ENCODE results near the gene CSTPP1. TPM values are rescaled to one million over a fixed set of nuclear protein-coding genes. Genes with fewer than 3 reads are reported as not detected.

The CSTPP1 gene
- total and polyA plus RNA-seq, 2 donors (not counting 1 experiment from before 2014, with no cell fraction given), result 15.5 to 34.1 TPM

DNA sequence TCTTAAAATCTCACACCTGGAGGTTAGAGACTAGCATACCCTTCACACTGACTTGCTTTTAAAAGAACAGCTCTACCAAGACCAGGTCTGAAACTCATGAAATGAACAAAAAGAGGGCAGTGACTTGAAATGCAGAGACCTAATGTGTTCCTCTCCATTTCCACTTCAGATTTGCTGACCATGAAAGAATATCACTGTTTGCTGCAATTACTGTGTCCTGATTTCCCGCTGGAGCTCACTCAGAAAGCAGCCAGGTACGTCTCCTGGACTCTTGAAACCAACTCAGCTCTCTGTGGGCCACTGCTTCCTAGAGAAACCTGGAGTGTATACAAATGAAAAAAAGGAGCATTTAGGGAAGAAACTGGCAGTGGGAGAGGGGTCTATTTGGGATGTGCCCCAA, 200.9 kb downstream of the CSTPP1 start:
- no peak for DNase-seq (ENCODE audit: low read depth in 2 of 2)
- Histone ChIP-seq H3K36me3 (ENCODE audit: control insufficient read depth, insufficient read depth, low read length) (peaks cover 2% of the 10 kb centered on the region), H3K27ac (ENCODE audit: insufficient read depth, low read length) (no peak overlapping the region), H3K27me3 (ENCODE audit: control insufficient read depth, insufficient read depth, low read length) (no peaks in the 10 kb centered on the region), H4K20me1 (ENCODE audit: control insufficient read depth, extremely low read depth, insufficient read depth, low read length) (no peaks in the 10 kb centered on the region), H3K4me3 (replicated peaks in 1 of 4; ENCODE audit: control extremely low read depth in 1 of 4, insufficient read depth in 1 of 4, low read depth in 3 of 4, low read length in 4 of 4) (no peak overlapping the region), H3K4me2 (ENCODE audit: extremely low read depth, insufficient read depth, low read length) (no peak overlapping the region), H3K4me1 (ENCODE audit: control insufficient read depth, extremely low read depth, insufficient read depth, low read length) (peaks cover 2% of the 10 kb centered on the region), H3K9me3 (ENCODE audit: control insufficient read depth, insufficient read depth, low read depth, low read length) (no peaks in the 10 kb centered on the region), H2AFZ (ENCODE audit: low read length) (no peak overlapping the region), H3K9ac (ENCODE audit: insufficient read depth, low read length) (no peak overlapping the region), H3K79me2 (ENCODE audit: control insufficient read depth, insufficient read depth, low read length) (no peaks in the 10 kb centered on the region)
- no peak for TF ChIP-seq EZH2 (IDR thresholded peaks at IDR 0.05; ENCODE audit: low read length, missing control alignments)
- TF ChIP-seq, protein P1, sequence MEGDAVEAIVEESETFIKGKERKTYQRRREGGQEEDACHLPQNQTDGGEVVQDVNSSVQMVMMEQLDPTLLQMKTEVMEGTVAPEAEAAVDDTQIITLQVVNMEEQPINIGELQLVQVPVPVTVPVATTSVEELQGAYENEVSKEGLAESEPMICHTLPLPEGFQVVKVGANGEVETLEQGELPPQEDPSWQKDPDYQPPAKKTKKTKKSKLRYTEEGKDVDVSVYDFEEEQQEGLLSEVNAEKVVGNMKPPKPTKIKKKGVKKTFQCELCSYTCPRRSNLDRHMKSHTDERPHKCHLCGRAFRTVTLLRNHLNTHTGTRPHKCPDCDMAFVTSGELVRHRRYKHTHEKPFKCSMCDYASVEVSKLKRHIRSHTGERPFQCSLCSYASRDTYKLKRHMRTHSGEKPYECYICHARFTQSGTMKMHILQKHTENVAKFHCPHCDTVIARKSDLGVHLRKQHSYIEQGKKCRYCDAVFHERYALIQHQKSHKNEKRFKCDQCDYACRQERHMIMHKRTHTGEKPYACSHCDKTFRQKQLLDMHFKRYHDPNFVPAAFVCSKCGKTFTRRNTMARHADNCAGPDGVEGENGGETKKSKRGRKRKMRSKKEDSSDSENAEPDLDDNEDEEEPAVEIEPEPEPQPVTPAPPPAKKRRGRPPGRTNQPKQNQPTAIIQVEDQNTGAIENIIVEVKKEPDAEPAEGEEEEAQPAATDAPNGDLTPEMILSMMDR (conservative IDR thresholded peaks at IDR 0.05 in 1 of 2, IDR thresholded peaks at IDR 0.05 in 1 of 2; ENCODE audit: low read depth in 1 of 2, low read length in 2 of 2), result no peak

DNA sequence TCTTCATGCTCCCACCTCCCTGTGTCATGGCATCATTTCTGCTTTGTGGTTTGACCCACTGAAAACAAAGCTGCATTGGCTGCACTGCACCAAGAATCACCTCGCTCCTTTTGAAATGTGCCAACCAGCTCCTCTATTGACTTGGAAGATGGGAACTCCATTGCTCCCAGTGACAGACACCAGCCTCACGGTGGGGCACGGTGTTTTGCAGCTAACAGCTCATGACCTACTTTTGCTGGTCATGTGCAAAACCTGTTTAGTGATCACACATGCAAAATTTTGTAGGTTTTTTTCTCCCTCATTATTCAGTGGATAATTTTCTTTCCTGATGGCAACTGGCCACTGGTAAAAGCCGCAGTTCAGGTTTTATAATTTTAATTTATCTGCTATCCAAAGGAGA, 203.3 kb downstream of the CSTPP1 start:
- Histone ChIP-seq H3K4me3 (replicated peaks in 1 of 4; ENCODE audit: control extremely low read depth in 1 of 4, insufficient read depth in 1 of 4, low read depth in 3 of 4, low read length in 4 of 4) (no peak overlapping the region), H3K9me3 (ENCODE audit: control insufficient read depth, insufficient read depth, low read depth, low read length) (no peaks in the 10 kb centered on the region), H3K4me1 (ENCODE audit: control insufficient read depth, extremely low read depth, insufficient read depth, low read length) (peaks cover 15% of the 10 kb centered on the region), H3K27me3 (ENCODE audit: control insufficient read depth, insufficient read depth, low read length) (no peaks in the 10 kb centered on the region), H3K27ac (ENCODE audit: insufficient read depth, low read length) (no peak overlapping the region), H3K4me2 (ENCODE audit: extremely low read depth, insufficient read depth, low read length) (no peak overlapping the region), H2AFZ (ENCODE audit: low read length) (no peak overlapping the region), H3K36me3 (ENCODE audit: control insufficient read depth, insufficient read depth, low read length) (peaks cover 2% of the 10 kb centered on the region), H3K79me2 (ENCODE audit: control insufficient read depth, insufficient read depth, low read length) (no peaks in the 10 kb centered on the region), H4K20me1 (ENCODE audit: control insufficient read depth, extremely low read depth, insufficient read depth, low read length) (no peaks in the 10 kb centered on the region), H3K9ac (ENCODE audit: insufficient read depth, low read length) (no peak overlapping the region)
- DNase-seq (ENCODE audit: low read depth in 2 of 2), result no peak
- no peak for TF ChIP-seq EZH2 (IDR thresholded peaks at IDR 0.05; ENCODE audit: low read length, missing control alignments)
- TF ChIP-seq, protein P1 (conservative IDR thresholded peaks at IDR 0.05 in 1 of 2, IDR thresholded peaks at IDR 0.05 in 1 of 2; ENCODE audit: low read depth in 1 of 2, low read length in 2 of 2), result no peak

DNA sequence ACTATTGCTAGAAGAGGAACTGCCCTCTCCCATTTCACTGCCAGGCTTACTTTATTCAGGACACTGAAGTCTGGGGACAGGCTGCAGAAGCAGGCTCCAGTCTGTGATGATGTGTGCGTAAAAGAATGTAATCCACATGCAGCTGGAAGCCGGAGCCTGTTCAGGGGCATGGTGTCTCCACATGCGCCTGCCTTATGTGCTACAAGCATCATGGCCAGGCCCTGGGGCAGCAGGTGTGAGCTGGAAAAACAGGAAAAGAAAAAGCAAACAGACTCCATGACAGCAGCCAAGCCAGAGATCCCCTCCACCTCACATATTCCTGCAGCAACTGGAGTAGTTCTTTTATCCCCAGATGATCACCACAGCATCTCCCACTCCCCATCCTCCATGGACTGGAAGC, 206.8 kb downstream of the CSTPP1 start:
- Histone ChIP-seq H2AFZ (ENCODE audit: low read length) (no peak overlapping the region), H3K9me3 (ENCODE audit: control insufficient read depth, insufficient read depth, low read depth, low read length) (no peaks in the 10 kb centered on the region), H3K4me3 (replicated peaks in 1 of 4; ENCODE audit: control extremely low read depth in 1 of 4, insufficient read depth in 1 of 4, low read depth in 3 of 4, low read length in 4 of 4) (no peak overlapping the region), H3K36me3 (ENCODE audit: control insufficient read depth, insufficient read depth, low read length) (no peaks in the 10 kb centered on the region), H3K27ac (ENCODE audit: insufficient read depth, low read length) (peak overlapping the region; percentile 26), H3K4me2 (ENCODE audit: extremely low read depth, insufficient read depth, low read length) (peak overlapping the region; percentile 23), H3K9ac (ENCODE audit: insufficient read depth, low read length) (no peak overlapping the region), H3K27me3 (ENCODE audit: control insufficient read depth, insufficient read depth, low read length) (no peaks in the 10 kb centered on the region), H3K4me1 (ENCODE audit: control insufficient read depth, extremely low read depth, insufficient read depth, low read length) (peaks cover 15% of the 10 kb centered on the region), H3K79me2 (ENCODE audit: control insufficient read depth, insufficient read depth, low read length) (no peaks in the 10 kb centered on the region), H4K20me1 (ENCODE audit: control insufficient read depth, extremely low read depth, insufficient read depth, low read length) (no peaks in the 10 kb centered on the region)
- TF ChIP-seq, protein P1 (conservative IDR thresholded peaks at IDR 0.05 in 1 of 2, IDR thresholded peaks at IDR 0.05 in 1 of 2; ENCODE audit: low read depth in 1 of 2, low read length in 2 of 2), result no peak
- TF ChIP-seq EZH2 (IDR thresholded peaks at IDR 0.05; ENCODE audit: low read length, missing control alignments), result no peak
- DNase-seq (ENCODE audit: low read depth in 2 of 2), result peak; percentile 86 to 88
